ENCODE data around the gene HSF5. TPM values are rescaled to one million over a fixed set of nuclear protein-coding genes. Genes with fewer than 3 reads are reported as not detected.

The HSF5 gene
- total RNA-seq, 1 donor from 2014 or later, result 0.20 TPM

- Histone ChIP-seq H3K36me3 (no peaks in the 10 kb centered on the region), H3K27me3 (no peaks in the 10 kb centered on the region), H3K9me3 (no peaks in the 10 kb centered on the region), H3K4me1 (no peaks in the 10 kb centered on the region), H3K4me3 (peak overlapping the region; percentile 41), H3K27ac (peak overlapping the region; percentile 51)
- DNase-seq (no peak), ATAC-seq (peak; percentile 45)
- intact Hi-C loops (cut with DNase I), result no loop called here
- TF ChIP-seq, protein P1, sequence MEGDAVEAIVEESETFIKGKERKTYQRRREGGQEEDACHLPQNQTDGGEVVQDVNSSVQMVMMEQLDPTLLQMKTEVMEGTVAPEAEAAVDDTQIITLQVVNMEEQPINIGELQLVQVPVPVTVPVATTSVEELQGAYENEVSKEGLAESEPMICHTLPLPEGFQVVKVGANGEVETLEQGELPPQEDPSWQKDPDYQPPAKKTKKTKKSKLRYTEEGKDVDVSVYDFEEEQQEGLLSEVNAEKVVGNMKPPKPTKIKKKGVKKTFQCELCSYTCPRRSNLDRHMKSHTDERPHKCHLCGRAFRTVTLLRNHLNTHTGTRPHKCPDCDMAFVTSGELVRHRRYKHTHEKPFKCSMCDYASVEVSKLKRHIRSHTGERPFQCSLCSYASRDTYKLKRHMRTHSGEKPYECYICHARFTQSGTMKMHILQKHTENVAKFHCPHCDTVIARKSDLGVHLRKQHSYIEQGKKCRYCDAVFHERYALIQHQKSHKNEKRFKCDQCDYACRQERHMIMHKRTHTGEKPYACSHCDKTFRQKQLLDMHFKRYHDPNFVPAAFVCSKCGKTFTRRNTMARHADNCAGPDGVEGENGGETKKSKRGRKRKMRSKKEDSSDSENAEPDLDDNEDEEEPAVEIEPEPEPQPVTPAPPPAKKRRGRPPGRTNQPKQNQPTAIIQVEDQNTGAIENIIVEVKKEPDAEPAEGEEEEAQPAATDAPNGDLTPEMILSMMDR (IDR thresholded peaks at IDR 0.05), result no peak
These were observed 72.7 kb downstream of the HSF5 start for GRCh38 chr17:58415371-58416055.

- Histone ChIP-seq H3K27ac (no peak overlapping the region), H3K9me3 (no peaks in the 10 kb centered on the region), H3K27me3 (no peaks in the 10 kb centered on the region), H3K4me3 (peak overlapping the region; percentile 41), H3K36me3 (no peaks in the 10 kb centered on the region), H3K4me1 (no peaks in the 10 kb centered on the region)
- ATAC-seq, result no peak
- TF ChIP-seq, protein P1 (IDR thresholded peaks at IDR 0.05), result no peak
- no peak for DNase-seq
- intact Hi-C loops (cut with DNase I), result no loop called here
These were observed 73.6 kb downstream of the HSF5 start for GRCh38 chr17:58414596-58414997.

DNA sequence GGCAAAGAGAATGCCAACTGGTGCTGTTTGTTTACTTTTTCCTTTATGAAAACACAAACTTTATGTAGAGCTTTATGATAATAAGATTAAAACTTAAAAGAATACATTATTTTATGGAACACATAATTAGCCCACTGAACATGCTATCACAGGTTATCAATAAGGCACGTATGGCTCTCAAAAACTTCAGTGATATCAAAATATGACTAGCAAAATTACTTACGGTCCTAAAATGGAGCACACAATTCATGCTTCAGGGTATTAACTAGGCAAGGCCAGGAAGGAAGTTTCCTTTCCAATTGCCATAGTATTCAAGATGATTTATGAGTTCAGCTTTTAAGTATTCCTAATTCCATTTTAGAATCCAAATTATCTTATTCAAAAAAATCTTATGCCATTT is 74.5 kb downstream of the HSF5 start:
- ATAC-seq (no peak), DNase-seq (no peak)
- Histone ChIP-seq H3K27me3 (no peaks in the 10 kb centered on the region), H3K4me3 (peak overlapping the region; percentile 41), H3K4me1 (no peaks in the 10 kb centered on the region), H3K9me3 (no peaks in the 10 kb centered on the region), H3K36me3 (no peaks in the 10 kb centered on the region), H3K27ac (peak overlapping the region; percentile 44)
- intact Hi-C loops (cut with DNase I), result no loop called here
- TF ChIP-seq, protein P1 (IDR thresholded peaks at IDR 0.05), result no peak

DNA sequence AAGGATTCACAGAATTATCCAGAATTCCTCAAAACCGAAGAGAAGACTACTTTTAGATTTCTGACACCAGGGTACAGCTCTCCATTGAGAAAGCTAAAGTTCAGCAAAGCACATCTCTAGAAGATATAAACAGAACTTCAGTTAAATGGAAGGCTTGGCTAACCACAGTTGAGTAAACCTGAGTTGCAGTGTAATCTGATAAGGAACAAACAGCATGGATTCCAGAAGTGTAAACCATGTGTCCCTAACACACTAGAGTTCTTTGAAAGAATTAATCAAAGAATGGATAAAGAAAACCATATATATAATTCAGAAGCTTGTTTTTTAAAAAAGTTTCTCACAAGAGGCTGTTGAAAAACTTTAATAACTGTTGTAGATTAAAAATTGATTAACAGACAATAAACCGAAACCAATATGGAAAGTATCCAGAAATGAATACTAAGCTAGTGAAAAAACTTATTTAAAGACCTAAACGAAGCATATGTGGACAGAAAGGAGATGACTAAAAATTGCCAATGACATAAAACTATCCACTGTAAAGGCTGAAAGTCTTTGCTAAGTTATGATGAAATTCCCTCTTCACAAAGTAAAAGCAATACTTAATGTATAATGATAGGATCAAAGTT is 75.1 kb downstream of the HSF5 start:
- Histone ChIP-seq H3K36me3 (no peaks in the 10 kb centered on the region), H3K9me3 (no peaks in the 10 kb centered on the region), H3K27ac (peak overlapping the region; percentile 44), H3K27me3 (no peaks in the 10 kb centered on the region), H3K4me1 (no peaks in the 10 kb centered on the region), H3K4me3 (peak overlapping the region; percentile 41)
- TF ChIP-seq, protein P1 (IDR thresholded peaks at IDR 0.05), result no peak
- no peak for ATAC-seq
- intact Hi-C loops (cut with DNase I), result no loop called here
- DNase-seq, result no peak

GRCh38 chr17:58412064-58412703 is 76.0 kb downstream of the HSF5 start:
- TF ChIP-seq, protein P1 (IDR thresholded peaks at IDR 0.05), result no peak
- no peak for ATAC-seq
- intact Hi-C loops (cut with DNase I), result no loop called here
- Histone ChIP-seq H3K9me3 (no peaks in the 10 kb centered on the region), H3K4me3 (no peak overlapping the region), H3K27me3 (no peaks in the 10 kb centered on the region), H3K27ac (no peak overlapping the region), H3K4me1 (no peaks in the 10 kb centered on the region), H3K36me3 (no peaks in the 10 kb centered on the region)
- no peak for DNase-seq
